HEK293 (cell line): ENCODE results near the gene BHLHE41.

ENCODE experiments used
- CTCF ChIP-seq: fragments of 450-650 bp; formaldehyde crosslinking; IDR thresholded peaks from 2 replicates; pipeline ENCODE4 v1.5.1; 2016; ENCODE audit warnings: missing biosample characterization, missing genetic modification characterization
- PRDM2 ChIP-seq: fragments of 450-650 bp; formaldehyde crosslinking; IDR thresholded peaks from 2 replicates; pipeline ENCODE4 v1.5.1; 2016; ENCODE audit warnings: missing biosample characterization, missing genetic modification characterization, borderline replicate concordance
- YY1 ChIP-seq: fragments of 450-650 bp; formaldehyde crosslinking; IDR thresholded peaks from 2 replicates; pipeline ENCODE4 v1.5.1; 2018; ENCODE audit warnings: missing biosample characterization, missing genetic modification characterization
- ZNF16 ChIP-seq: fragments of 450-650 bp; formaldehyde crosslinking; IDR thresholded peaks from 2 replicates; pipeline ENCODE4 v1.5.1; 2016; ENCODE audit warnings: low read depth, missing biosample characterization, missing genetic modification characterization
- ZNF24 ChIP-seq: fragments of 450-650 bp; formaldehyde crosslinking; IDR thresholded peaks from 2 replicates; pipeline ENCODE4 v1.5.1; 2016; ENCODE audit warnings: missing biosample characterization, missing genetic modification characterization
- ZNF274 ChIP-seq, 2 experiments: fragments of 200-500 bp in 1 of 2; fragments of 450-650 bp in 1 of 2; sonication (Bioruptor generic) in 1 of 2; formaldehyde crosslinking in 1 of 2; IDR thresholded peaks; 2 replicates each; pipeline versions ENCODE4 v1.5.1 to v1.6.1; 2014 to 2016; ENCODE audit warnings: borderline replicate concordance in 1 of 2, inconsistent platforms in 1 of 2, low read length in 1 of 2, missing biosample characterization in 1 of 2, missing genetic modification characterization in 1 of 2
- ZNF350 ChIP-seq: fragments of 450-650 bp; formaldehyde crosslinking; IDR thresholded peaks from 2 replicates; pipeline ENCODE4 v1.5.0; 2017; ENCODE audit warnings: missing biosample characterization, mild to moderate bottlenecking, missing genetic modification characterization
- ZNF48 ChIP-seq: fragments of 450-650 bp; formaldehyde crosslinking; IDR thresholded peaks from 2 replicates; pipeline ENCODE4 v1.5.1; 2016; ENCODE audit warnings: missing biosample characterization, missing genetic modification characterization
- ZNF658 ChIP-seq: fragments of 450-650 bp; formaldehyde crosslinking; IDR thresholded peaks from 2 replicates; pipeline ENCODE4; 2016; ENCODE audit warnings: missing biosample characterization, missing genetic modification characterization
- ZNF707 ChIP-seq: fragments of 450-650 bp; formaldehyde crosslinking; IDR thresholded peaks from 2 replicates; pipeline ENCODE4 v1.5.1; 2016; ENCODE audit warnings: missing biosample characterization, missing genetic modification characterization

- no peak for TF ChIP-seq ZNF48
- TF ChIP-seq ZNF24, result no peak
- TF ChIP-seq ZNF16 (tag by site-specific recombination), result no peak
- no peak for TF ChIP-seq CTCF (tag by site-specific recombination)
- TF ChIP-seq ZNF350 (tag by site-specific recombination), result no peak
- no peak for TF ChIP-seq YY1 (tag by site-specific recombination)
- TF ChIP-seq ZNF707 (tag by site-specific recombination), result no peak
- no peak for TF ChIP-seq ZNF274 (IDR thresholded peaks at IDR 0.05; ENCODE audit: low read length)
- TF ChIP-seq ZNF274 (tag by site-specific recombination; IDR thresholded peaks at IDR 0.05; ENCODE audit: borderline replicate concordance), result no peak
- TF ChIP-seq PRDM2 (tag by site-specific recombination), result no peak
- no peak for TF ChIP-seq ZNF658
Observed at GRCh38 chr12:26106347-26106746, 18.5 kb downstream of the BHLHE41 start.
